ENCODE data around the gene KRTAP2-4.
"Not testable (repeated sequence)": the region's sequence is repeated elsewhere in the genome, so short reads cannot be mapped to it uniquely, and the experiment has no call there.

Gene KRTAP2-4, protein sequence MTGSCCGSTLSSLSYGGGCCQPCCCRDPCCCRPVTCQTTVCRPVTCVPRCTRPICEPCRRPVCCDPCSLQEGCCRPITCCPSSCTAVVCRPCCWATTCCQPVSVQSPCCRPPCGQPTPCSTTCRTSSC

DNA sequence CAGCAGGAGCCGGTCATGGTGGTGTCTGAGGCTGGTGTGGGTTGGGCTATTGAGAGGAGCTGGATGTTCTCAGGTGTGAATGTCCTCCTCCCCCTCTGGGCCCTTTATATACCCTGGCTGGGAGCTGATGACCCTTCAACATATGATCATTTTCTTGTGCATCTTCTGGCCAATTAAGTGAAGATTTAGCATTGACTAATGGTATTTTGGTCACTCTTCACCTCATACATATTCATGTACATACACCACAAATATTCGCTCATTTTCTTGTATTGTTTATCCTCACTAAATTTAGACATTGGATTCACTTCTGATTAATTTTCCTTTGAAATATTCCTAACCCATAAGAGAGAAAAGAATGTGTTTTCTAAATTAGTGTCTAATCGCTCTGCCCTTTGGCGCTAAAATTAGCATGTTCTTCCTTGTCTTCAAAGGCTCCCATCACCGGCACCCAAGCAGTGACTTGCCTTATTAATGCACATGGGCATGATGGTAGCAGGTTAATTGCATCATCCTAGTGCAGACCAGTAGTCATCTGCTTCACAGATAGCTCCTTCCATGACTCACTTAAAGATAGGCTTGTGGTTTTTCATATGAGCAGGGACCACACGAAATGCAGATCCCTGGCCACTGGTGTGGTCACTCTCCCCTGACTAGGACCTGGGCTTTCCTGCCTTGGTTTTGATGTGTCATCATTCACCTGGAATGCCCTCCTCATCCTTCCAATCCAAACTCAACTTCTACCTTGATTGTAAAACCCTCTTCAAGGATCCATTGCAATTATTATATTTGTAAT, at the start of gene KRTAP2-4:
KRTAP2-4 (minus strand) TSS at position 51 of the 796 bp plus-strand sequence; CDS start at position 17, 34 bp downstream.
- DNase-seq (ENCODE audit: low spot score), result no peak

DNA sequence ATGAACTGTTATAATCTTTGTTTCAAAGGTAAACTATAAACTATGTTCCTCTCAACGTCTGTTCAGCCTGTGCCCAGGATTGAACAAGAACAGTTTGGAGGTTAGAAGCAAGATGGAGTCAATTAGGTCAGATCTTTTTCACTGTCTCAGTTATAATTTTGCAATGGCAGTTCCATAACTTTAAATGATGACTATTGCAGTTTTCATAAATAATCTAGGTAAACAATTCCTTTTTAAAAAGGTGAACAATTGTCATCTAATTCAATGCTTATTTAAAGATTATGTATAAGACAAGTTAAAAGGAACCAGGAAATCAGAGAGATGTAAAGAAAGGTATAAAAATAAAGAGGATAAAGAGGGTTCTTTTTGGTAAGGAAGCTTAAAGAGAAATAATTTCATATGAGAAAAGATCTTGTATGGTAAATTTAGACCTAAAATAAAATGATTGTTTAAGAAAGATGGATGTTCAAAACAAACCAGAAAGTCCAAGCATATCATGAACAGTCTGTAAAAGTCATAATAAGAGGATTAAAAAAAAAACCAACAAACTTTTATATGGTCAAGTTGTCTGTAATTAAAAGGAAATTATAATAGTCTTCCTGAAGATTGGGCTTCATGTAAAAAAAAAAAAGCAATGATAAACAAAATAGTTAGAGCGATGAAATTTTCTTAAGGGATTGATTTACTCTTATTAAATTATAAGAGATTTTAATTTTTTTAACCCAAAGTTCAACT, 45.6 kb upstream of the KRTAP2-4 start:
- DNase-seq (ENCODE audit: low spot score), result no peak

DNA sequence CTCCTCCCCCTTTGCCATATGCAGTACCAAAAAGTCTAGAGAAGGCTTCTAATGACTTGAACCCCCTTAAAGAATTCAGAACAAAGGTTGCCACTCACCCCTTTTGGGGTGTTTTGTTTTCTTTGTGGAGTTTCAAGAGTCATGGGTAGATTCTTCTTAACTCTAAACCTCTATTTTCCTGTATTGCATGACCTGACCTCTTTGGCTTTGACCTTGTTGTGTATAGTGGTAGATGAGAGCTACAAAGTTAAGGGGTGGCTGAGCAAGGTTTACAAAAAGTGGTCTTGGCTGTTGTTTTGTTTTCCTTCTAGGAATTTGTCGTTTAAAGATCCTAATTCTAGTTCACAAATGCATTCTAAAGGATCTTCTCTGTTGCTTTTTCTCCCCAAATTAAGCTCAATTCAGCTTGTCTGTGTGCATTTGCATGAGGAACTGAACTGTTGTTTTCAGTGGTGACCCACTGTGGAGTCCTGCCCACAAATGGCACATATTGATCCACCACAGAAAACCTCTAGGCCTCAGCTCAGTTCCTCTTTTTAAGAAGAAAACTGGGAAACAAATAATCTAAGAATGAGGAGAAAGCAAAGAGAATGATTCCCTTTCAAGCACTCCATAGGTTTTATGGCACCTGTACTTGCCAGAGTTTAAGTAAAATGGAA, 43.2 kb upstream of the KRTAP2-4 start:
- not testable (repeated sequence) for DNase-seq (ENCODE audit: low spot score)

DNA sequence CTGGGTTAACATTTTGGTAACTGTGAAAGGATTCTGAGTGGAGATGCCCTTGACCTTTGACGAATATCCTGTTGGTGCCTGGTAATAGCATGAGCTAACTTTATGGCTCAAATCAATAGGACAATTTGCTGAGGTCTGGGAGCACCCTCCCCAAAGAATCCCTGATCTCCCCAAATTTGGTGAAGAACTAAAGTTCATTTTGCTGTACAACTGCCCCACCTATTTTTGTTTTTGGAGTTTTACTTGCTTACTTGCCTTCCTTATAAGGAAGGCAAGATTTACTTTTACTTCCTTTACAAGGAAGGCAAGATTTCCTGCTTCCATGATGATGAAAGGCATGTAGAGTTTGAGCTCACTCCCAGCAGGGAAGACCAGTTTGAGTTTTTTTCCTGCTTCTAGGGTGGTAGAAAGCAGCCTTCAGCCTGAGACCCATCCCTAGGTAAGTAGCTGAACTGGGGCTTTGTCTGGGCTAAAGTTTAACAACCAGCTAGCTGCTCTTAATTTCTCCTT, 42.3 kb upstream of the KRTAP2-4 start:
- no peak for DNase-seq (ENCODE audit: low spot score)

DNA sequence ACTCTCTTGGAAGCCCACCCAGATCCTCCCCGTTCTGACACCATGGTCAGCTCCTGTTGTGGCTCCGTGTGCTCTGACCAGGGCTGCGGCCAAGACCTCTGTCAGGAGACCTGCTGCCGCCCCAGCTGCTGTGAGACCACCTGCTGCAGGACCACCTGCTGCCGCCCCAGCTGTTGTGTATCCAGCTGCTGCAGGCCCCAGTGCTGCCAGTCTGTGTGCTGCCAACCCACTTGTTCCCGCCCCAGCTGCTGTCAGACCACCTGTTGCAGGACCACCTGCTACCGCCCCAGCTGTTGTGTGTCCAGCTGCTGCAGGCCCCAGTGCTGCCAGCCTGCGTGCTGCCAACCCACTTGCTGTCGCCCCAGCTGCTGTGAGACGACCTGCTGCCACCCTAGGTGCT, 39.7 kb upstream of the KRTAP2-4 start, which contains the start of gene KRTAP4-9:
KRTAP4-9 (plus strand) TSS at position 43 of the 400 bp plus-strand sequence; CDS start at position 43, 0 bp downstream.
- not testable (repeated sequence) for DNase-seq (ENCODE audit: low spot score)

DNA sequence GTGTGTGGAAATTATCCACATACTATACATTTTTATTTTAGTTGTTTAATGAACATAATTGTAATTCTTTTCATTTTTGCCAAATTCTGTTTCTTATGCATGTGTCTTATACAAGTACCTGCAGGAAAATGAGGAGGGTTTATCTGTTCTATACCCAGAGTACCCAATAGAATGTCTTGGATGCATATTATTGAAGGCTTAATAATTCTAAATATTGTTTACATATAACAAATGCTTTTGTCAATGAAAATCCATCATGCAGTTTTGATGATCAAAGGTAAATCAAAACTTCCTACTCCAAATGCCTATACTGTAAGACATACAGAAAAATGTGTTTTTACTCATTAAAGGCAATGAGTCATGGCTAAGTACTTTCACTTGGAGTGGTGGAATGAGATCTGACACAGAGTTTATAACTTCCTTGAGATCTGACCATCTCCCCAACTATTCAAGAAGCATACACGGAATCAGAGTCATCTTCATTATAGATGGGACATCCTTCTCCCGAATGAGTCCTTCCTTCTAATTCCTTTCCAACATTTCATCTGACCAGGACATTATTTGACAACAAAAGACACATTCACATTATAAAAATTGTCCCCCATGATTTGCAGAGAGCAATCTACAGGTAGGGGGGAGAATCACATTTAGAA, 38.8 kb upstream of the KRTAP2-4 start:
- not testable (repeated sequence) for DNase-seq (ENCODE audit: low spot score)

DNA sequence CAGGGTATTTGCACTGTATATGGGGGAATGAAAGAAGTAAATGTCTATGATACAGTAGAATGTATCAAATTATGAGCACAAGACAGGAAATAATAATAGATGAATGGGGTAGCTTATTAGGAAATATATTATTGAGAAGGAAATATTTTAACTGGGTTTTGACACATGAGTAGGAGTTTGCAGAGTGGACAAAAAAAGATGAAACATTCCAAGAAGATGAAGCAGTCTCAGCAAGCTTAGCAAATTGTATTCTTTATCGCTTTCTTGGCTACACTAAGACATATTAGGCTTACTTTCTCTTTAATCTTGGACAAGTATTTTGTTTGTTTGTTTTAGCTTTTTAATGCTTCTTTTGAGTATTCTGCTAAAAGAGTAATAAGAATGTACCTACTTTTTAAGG, 38.2 kb upstream of the KRTAP2-4 start:
- DNase-seq (ENCODE audit: low spot score), result no peak

DNA sequence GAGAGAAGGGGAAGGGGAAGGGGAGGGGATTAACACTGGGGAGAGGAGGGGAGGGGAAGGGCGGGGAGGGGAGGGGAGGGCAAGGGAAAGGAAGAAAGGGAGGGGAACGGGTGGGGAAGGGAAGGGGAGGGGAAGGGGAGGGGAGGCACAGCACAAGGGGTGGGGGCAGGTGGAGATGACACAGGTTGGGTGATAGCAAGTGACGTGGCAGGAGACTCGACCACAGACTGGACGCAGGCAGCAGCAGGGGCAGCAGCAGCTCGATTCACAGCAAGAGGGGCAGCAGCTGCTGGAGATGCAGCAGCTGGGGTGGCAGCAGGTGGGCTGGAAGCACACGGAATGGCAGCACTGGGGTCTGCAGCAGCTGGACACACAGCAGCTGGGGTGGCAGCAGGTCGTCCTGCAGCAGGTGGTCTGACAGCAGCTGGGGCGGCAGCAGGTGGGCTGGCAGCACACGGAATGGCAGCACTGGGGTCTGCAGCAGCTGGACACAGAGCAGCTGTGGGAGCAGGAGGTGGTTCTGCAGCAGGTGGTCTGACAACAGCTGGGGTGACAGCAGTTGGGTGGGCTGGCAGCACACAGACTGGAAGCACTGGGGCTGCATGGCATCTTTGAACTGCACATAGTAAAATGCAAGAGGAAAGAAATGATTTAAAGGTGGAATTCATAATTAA, 36.0 kb upstream of the KRTAP2-4 start, which contains the start of gene KRTAP4-16:
KRTAP4-16 (minus strand) TSS at position 624 of the 674 bp plus-strand sequence; CDS start at position 624, 0 bp downstream.
- no peak for DNase-seq (ENCODE audit: low spot score)

DNA sequence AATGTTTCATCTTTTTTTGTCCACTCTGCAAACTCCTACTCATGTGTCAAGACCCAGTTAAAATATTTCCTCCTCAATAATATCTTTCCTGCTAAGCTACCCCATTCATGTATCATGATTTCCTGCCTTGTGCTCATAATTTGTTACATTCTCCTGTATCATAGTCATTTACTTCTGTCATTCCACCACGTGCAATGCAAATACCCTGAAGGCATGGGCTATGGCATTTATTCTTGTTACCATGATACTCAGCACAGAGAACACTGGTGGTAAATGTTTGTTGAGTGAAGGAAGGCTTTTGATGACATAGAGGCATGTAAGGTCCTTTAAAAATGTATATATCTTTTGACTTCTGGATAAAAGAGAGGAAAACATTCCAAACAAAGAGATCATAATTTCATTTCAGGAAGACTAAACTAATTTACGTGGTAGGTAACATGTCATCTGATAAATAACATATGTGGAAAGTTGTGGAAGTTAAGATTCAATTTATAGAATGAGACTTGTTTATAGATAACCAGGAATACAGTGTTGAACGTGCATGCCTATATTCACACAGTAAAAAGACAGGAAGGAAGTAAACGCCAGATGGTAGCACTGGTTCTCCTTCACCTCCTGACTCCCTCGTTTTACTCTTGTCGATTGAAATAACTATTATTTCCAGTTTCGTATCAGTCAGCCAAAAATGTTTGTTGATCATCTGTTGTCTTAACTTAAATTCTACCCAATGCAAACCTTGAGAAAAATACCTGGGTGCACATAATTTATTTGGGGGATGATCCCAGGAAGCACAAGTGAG, 34.2 kb upstream of the KRTAP2-4 start:
- not testable (repeated sequence) for DNase-seq (ENCODE audit: low spot score)

DNA sequence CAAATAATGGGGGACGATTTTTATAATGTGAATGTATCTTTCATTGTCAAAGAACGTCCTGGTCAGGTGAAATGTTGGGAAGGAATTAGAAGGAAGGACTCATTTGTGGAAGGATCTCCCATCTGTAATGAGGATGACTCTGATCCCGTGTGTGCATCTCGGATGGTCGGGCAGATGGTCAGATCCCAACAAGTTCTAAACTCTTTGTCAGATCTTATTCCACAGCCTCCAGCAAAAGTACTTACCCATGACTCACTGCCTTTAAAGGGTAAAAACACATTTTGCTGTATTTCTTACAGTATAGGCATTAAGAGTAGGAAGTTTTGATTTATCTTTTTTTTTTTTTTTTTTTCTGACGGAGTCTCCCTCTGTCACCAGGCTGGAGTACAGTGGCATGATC, 32.8 kb upstream of the KRTAP2-4 start:
- DNase-seq (ENCODE audit: low spot score), result no peak

DNA sequence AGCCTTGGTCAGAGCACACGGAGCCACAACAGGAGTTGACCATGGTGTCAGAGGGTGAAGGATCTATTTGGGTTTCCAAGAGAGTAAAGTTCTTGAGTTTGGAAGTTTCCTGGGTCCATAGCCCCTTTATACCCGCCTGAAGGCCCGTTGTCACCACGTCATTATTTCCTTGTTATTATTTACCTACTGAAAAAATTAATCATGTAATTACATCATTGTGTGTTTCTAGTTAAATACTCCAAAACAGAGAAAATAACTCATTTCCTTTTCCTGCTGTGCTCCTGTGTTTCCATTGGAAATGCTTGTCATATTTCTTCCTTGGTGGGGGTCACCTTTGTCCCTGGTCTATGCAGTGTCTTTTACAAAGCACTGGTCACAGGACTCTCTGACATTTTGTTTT, 32.4 kb upstream of the KRTAP2-4 start, which contains the start of gene KRTAP4-8:
KRTAP4-8 (minus strand) TSS at position 101 of the 400 bp plus-strand sequence; CDS start at position 43, 58 bp downstream.
- DNase-seq (ENCODE audit: low spot score), result no peak

DNA sequence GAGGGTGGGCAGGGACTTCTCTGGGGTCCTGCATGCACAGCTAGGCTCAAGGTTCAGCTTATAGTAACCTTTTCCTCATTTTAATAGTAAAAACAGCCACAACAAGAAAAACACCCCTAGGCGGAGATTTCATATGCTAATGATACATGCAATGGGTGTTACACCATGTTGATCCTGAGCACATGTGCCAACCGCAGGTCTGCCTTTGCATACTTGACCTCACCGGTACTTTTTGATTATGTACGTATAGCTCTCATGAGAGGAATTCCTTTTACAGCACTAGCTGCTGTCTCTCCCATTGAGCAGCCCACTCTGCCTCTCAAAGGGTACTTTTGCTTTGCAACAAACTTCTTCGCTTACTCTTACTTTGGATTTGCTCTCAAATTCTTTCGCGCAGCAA, 30.4 kb upstream of the KRTAP2-4 start:
- no peak for DNase-seq (ENCODE audit: low spot score)

DNA sequence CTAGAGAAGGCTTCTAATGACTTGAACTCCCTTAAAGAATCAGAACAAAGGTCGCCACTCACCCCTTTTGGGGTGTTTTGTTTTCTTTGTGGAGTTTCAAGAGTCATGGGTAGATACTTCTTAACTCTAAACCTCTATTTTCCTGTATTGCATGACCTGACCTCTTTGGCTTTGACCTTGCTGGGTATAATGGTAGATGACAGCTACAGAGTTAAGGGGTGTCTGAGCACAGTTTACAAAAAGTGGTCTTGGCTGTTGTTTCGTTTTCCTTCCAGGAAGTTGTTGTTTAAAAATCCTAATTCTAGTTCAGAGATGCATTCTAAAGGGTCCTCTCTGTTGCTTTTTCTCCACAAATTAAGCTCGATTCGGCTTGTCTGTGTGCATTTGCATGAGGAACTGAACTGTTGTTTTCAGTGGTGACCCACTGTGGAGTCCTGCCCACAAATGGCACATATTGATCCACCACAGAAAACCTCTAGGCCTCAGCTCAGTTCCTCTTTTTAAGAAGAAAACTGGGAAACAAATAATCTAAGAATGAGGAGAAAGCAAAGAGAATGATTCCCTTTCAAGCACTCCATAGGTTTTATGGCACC, 23.2 kb upstream of the KRTAP2-4 start:
- not testable (repeated sequence) for DNase-seq (ENCODE audit: low spot score)

DNA sequence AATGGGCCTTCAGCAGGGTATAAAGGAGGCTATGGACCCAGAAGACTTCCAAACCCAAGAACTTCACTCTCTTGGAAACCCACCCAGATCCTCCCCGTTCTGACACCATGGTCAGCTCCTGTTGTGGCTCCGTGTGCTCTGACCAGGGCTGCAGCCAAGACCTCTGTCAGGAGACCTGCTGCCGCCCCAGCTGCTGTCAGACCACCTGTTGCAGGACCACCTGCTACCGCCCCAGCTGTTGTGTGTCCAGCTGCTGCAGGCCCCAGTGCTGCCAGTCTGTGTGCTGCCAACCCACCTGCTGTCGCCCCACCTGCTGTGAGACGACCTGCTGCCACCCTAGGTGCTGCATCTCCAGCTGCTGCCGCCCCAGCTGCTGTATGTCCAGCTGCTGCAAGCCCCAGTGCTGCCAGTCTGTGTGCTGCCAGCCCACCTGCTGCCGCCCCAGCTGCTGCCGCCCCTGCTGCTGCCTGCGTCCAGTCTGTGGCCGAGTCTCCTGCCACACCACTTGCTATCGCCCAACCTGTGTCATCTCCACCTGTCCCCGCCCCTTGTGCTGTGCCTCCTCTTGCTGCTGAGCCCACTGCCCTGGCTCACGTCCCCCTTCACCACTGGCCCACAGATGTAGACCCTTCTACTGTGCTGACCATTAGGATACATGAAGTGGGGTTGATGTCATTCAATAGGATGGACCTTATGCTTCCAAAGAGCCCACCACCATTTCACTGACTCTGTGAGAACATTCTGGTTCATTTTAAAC, 18.6 kb upstream of the KRTAP2-4 start, which contains the start of gene KRTAP4-7:
KRTAP4-7 (plus strand) TSS at position 51 of the 757 bp plus-strand sequence; CDS start at position 108, 57 bp downstream.
- not testable (repeated sequence) for DNase-seq (ENCODE audit: low spot score)

DNA sequence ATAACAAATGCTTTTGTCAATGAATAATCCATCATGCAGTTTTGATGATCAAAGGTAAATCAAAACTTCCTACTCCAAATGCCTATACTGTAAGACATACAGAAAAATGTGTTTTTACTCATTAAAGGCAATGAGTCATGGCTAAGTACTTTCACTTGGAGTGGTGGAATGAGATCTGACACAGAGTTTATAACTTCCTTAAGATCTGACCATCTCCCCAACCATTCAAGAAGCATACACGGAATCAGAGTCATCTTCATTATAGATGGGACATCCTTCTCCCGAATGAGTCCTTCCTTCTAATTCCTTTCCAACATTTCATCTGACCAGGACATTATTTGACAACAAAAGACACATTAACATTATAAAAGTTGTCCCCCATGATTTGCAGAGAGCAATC, 17.7 kb upstream of the KRTAP2-4 start:
- not testable (repeated sequence) for DNase-seq (ENCODE audit: low spot score)

DNA sequence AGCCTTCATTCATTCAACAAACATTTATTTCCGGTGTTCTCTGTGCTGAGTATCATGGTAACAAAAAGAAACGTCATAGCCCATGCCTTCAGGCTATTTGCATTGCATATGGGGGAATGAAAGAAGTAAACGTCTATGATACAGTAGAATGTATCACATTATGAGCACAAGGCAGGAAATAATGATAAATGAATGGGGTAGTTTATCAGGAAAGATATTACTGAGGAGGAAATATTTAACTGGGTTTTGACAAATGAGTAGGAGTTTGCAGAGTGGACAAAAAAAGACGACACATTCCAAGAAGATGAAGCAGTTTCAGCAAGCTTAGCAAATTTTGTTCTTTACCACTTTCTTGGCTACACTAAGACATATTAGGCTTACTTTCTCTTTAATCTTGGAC, 16.9 kb upstream of the KRTAP2-4 start:
- no peak for DNase-seq (ENCODE audit: low spot score)

DNA sequence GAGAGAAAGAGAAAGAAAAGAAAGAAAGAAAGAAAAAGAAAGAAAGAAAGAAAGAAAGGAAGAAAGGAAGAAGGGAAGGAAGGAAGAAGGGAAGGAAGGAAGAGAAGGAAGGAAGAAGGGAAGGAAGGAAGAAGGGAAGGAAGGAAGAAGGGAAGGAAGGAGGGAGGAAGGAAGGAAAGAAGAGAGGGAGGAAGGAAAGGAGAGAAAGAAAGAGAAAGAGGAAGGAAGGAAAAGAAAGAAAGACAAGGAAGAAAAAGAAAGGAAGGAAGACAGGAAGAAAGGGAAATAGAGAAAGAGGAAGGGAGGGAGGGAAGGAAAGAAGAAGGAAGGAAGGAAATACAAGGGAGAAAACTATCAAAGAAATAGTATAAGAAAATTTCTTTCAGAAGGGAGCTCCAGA, 11.1 kb upstream of the KRTAP2-4 start:
- no peak for DNase-seq (ENCODE audit: low spot score)

DNA sequence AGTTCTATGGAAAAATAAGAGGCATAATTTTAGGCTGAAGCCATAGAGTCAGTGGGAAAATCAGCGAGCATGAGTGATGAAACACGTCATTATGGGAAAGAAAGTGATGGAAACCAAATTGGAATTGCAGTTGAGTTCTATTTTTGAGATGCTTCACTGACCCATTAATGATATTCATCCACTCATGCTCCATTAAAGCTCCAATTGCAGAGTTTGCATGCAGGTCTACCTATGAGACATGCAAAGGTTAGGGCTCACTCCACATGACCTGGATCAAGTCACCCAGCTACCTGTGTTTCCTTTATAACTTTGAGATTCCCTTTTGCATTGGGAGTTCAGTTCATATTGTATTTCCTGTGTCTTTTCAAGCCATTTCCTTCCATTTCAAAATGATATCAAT, 8.0 kb upstream of the KRTAP2-4 start:
- DNase-seq (ENCODE audit: low spot score), result no peak

Data from activated CD4-positive, alpha-beta T cell treated with anti-CD3 and anti-CD28 coated beads, Interleukin-2, Interleukin-4, amounts not matched to agents 100 ng/mL and 50 ng/mL, durations not matched to agents 16 hours and 8 hours (primary cell).